HFFc6 (cell line): ENCODE measurements around the gene ADGRG3. TPM values are rescaled to one million over a fixed set of nuclear protein-coding genes. Genes with fewer than 3 reads are reported as not detected.

ENCODE experiments used
- DNase-seq: peaks from one replicate; pipeline ENCODE4 v3.0.0-alpha.2; 2018
- H3K27ac Mint-ChIP-seq: 2 replicates; pipeline ENCODE4 v1.8.0; 2020; ENCODE audit warnings: mild to moderate bottlenecking, mixed read lengths
- H3K27me3 Mint-ChIP-seq: 2 replicates; pipeline ENCODE4 v1.8.0; 2021; ENCODE audit warnings: mild to moderate bottlenecking, moderate library complexity, mixed read lengths; ENCODE audit not compliant: insufficient read depth
- H3K36me3 Mint-ChIP-seq: 2 replicates; pipeline ENCODE4 v1.8.0; 2021; ENCODE audit warnings: low read depth, mixed read lengths
- H3K4me1 Mint-ChIP-seq: 2 replicates; pipeline ENCODE4 v1.8.0; 2020; ENCODE audit warnings: low read depth, mixed read lengths
- H3K4me3 Mint-ChIP-seq: 2 replicates; pipeline ENCODE4 v1.8.0; 2020; ENCODE audit warnings: mild to moderate bottlenecking, moderate library complexity, mixed read lengths
- H3K9me3 Mint-ChIP-seq: 2 replicates; pipeline ENCODE4 v1.8.0; 2020; ENCODE audit warnings: mild to moderate bottlenecking, mixed read lengths
- CTCF ChIP-seq: fragments of 200-600 bp; sonication (generic); IDR thresholded peaks from 2 replicates; pipeline ENCODE4 v1.5.0; 2021; ENCODE audit warnings: antibody characterized with exemption, mild to moderate bottlenecking
- total RNA-seq, 6 experiments: library from RNA; stranded (reverse); fragmentation: NEBNext Ultra II Directional; extraction: Animal tissue kit (Norgen Biotek cat#: 25700); gene quantifications; 2 replicates in 1 of 6; 3 replicates in 5 of 6; pipeline ENCODE4 v1.2.3, GENCODE V29; 2021

Gene ADGRG3
- total RNA-seq, 6 experiments from 2014 or later = not detected

DNA sequence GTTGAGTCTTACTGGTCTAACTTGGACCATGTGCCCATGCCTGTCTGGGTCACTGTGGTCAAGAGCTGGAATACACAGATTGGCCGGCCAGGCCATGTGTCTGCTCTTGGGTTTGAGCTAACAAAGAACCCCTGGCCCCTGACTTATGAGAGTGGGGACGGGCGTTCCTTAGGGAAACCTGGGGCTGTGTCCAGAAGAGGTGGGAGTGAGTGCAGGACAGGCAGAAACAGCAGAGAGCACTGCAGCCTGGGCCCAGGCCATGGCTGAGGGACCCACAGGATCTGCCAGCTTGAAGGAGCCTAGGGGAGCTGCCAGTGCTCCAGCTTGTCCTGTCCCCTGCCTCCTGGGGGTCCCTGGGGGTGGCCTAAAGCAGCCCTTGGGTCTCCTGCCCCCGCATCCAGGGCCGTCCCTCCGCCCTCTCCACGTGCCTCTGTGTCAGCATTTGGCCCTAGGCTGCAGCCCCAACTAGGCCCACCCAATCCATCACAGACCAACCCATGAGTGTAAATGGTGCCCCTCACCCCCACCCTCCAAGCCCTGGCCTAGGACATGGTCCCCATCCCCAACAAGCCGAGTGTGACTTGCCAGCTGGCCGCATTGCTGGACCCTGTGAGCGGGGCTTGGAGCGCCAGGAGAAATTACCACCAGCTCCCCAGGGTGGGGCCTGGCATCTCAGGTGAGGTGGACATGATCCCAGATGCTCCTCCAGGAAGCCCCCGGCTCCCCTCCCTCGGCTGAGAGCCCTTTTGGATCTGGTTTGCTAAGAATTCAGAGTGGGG lies 14.0 kb downstream of the ADGRG3 start:
- no peaks in the 10 kb centered on the region for H3K4me1 Mint-ChIP-seq
- no peaks in the 10 kb centered on the region for H3K9me3 Mint-ChIP-seq
- H3K27me3 Mint-ChIP-seq = peaks cover 32% of the 10 kb centered on the region
- no peaks in the 10 kb centered on the region for H3K36me3 Mint-ChIP-seq
- TF ChIP-seq CTCF = no peak
- H3K4me3 Mint-ChIP-seq = no peak overlapping the region
- H3K27ac Mint-ChIP-seq = no peak overlapping the region
- DNase-seq = no peak

DNA sequence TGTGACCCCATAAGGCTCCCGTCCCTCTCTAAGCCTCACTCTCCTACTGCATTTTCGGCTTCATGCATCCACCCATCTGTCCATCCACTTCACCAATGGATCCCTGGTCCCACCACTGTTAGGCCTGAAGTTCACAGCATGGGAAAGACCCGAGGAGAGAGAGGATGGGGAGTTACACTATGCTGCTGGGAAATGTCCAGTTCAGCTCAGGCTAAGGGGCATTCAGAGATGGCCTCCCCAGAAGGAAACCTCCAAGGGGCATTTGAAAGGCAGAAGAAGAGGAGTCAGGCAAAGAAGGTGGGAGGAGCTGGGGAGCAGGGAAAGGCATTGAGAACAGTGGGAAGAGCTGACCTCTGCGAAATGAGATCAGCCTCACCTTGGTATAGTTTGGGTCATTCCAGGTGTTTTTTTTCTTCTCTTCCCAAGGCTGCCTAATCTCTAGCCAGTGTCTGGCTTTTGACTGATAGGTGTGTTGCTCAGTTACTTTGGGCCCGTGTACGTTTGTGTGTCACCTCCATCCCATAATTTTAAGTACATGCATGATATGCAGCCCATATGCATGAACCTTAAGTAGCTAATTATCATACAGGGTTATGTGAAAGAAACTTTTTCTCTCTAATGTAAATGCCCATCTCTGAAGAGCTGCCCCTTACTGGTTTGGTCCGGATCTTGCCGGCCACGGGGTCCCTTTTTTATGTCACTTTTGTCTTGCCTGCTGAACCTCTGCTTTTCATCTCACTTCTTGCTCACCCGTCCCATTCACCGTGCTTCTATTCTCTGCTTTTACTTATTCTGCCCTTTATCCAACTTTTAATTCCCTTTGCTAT lies 14.9 kb downstream of the ADGRG3 start:
- no peak for TF ChIP-seq CTCF
- no peak for DNase-seq
- no peaks in the 10 kb centered on the region for H3K36me3 Mint-ChIP-seq
- H3K27me3 Mint-ChIP-seq = peaks cover 33% of the 10 kb centered on the region
- H3K4me3 Mint-ChIP-seq = no peak overlapping the region
- H3K27ac Mint-ChIP-seq = no peak overlapping the region
- no peaks in the 10 kb centered on the region for H3K4me1 Mint-ChIP-seq
- H3K9me3 Mint-ChIP-seq = no peaks in the 10 kb centered on the region

DNA sequence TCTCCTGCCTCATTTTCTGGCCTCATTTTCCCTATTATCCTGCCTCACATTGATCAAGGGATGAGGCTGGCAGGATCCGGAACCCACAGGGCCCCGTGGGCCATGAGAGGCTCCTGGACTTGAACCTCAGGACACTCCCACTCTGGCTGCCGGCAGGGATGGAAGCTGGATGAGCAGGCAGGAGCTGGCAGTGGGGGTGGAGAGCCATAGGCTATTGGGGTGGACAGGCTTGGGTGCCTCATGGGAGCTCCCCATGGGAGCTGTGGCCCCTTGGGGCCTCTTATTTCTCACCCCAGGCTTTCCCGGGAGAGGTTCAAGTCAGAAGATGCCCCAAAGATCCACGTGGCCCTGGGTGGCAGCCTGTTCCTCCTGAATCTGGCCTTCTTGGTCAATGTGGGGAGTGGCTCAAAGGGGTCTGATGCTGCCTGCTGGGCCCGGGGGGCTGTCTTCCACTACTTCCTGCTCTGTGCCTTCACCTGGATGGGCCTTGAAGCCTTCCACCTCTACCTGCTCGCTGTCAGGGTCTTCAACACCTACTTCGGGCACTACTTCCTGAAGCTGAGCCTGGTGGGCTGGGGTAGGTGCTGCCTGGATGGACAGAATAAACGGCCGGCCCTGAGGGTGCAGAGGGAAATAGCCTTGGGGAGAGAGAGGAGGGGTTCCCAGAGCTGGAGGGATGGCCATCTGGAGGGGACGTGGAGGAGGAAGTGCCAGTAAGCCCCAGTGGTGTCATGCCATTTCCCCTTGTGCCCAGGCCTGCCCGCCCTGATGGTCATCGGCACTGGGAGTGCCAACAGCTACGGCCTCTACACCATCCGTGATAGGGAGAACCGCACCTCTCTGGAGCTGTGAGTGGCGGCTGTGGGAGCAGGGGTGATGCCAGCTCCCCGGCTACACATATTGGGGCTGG lies 15.8 kb downstream of the ADGRG3 start:
- Mint-ChIP-seq H3K9me3 (no peaks in the 10 kb centered on the region), H3K4me1 (no peaks in the 10 kb centered on the region), H3K36me3 (no peaks in the 10 kb centered on the region), H3K27ac (no peak overlapping the region), H3K4me3 (no peak overlapping the region), H3K27me3 (peaks cover 35% of the 10 kb centered on the region)
- no peak for TF ChIP-seq CTCF
- no peak for DNase-seq

DNA sequence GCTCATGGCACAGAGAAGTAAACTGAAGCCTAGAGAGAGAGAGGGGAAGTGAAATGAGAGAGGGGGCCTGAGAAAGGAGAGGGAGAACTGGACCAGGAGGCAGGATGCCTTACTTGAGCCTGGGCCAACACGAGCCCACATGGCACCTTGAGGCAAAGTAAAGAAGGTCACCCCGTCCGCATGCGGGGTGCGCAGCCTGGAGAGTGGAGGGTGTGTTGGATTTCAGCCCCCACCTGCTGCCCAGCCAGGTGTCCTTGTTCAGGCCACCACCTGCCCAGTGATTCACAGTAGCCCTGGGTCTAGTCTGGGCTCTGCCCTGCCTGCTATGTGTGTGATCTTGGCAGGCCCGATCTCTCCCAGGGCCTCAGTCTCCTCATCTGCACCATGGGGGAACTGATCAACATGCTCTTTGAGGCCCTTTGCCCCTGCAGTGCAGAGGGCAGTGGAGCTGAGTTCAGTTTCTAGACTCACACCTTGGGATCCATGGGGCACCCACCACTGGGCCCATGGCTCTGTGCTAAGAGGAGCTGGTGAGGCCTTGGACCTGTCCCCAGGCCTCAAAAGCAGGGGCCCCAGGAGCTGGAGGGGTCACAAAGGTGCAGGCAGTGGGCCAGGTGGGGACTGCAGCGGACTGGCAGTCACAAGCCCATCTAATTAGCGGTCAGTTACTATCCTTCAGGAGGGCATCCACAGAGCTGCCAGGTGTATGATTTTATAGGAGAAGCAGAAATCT lies 16.7 kb downstream of the ADGRG3 start:
- Mint-ChIP-seq H3K4me1 (no peaks in the 10 kb centered on the region), H3K4me3 (no peak overlapping the region), H3K27me3 (peaks cover 30% of the 10 kb centered on the region), H3K9me3 (no peaks in the 10 kb centered on the region), H3K36me3 (no peaks in the 10 kb centered on the region), H3K27ac (no peak overlapping the region)
- DNase-seq = no peak
- TF ChIP-seq CTCF = no peak

DNA sequence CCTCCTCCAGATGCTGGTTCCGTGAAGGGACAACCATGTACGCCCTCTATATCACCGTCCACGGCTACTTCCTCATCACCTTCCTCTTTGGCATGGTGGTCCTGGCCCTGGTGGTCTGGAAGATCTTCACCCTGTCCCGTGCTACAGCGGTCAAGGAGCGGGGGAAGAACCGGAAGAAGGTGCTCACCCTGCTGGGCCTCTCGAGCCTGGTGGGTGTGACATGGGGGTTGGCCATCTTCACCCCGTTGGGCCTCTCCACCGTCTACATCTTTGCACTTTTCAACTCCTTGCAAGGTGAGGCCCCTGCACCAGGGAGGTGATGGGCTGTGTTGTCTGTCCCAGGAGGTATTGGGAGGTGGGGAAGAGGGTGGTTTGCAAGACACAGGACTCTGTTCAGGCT lies 17.5 kb downstream of the ADGRG3 start:
- Mint-ChIP-seq H3K27ac (no peak overlapping the region), H3K36me3 (no peaks in the 10 kb centered on the region), H3K27me3 (peaks cover 29% of the 10 kb centered on the region), H3K9me3 (no peaks in the 10 kb centered on the region), H3K4me3 (no peak overlapping the region), H3K4me1 (no peaks in the 10 kb centered on the region)
- DNase-seq = no peak
- TF ChIP-seq CTCF = no peak
